Measurements from ENCODE around the gene RTF1. TPM values are rescaled to one million over a fixed set of nuclear protein-coding genes. Genes with fewer than 3 reads are reported as not detected.
A peak's percentile ranks its signal among the peaks of the same experiment; 100 is the strongest.

The RTF1 gene
- total and polyA plus RNA-seq, 2 donors (not counting 3 experiments of a cell fraction or from before 2014, with no cell fraction given), result 19.2 to 40.6 TPM

DNA sequence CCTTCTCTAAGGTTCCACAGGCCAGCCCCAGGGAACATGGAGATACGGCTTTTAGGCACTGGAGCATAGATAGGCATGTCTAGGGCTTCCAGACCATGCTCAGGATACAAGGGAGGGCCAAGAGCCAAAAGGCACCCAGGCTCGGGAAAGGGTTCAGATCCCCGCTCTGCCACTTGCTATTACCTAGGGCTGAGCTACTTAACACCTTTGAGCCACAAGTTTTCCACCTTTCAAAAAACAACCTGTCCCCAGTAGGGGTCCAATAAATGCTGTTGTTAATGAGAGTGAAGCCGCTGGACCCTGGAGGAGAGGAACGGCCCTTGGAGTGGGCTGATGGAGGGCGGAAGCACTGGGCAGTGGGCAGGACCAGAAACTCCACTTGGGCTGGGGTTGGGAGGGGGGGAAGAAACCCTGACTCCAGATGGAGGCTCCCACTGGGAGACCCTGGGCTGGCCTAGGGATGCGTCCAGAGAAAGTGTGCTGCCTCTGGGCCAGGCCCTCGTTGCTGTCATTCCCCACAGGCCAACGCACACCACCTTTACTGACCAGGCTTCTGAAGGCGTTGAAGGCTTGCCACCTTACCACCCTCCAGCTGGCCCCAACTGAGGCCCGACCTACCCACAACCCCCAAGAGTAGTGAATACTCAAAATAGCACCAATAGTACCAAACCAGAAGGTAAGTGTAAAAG lies 68.2 kb downstream of the RTF1 start:
- H3K9ac ChIP-seq (replicated peaks; ENCODE audit: extremely low read depth, insufficient read depth, low read length), result no peak overlapping the region
- H3K4me1 ChIP-seq (ENCODE audit: control insufficient read depth, extremely low read depth, insufficient read depth, low read length), result peaks cover 11% of the 10 kb centered on the region
- dilution Hi-C loops (cut with MboI; ENCODE audit: extremely low pct_ligation_motif_present, low sequenced_read_pairs), result no loop called here
- FAIRE-seq (peak; percentile 48), DNase-seq (ENCODE audit: low read depth, low spot score) (no peak)
- no TSS peak for BruUV-seq (replicated peaks)
- ChIA-PET POLR2A (no interaction called here), CTCF (interaction anchor here (1.1 kb wide), 1 partner anchor 15 kb away, joined by 4 read pairs; no protein-coding TSS in a partner anchor)
- no peak overlapping the region for H3K4me3 ChIP-seq (replicated peaks in 1 of 3; ENCODE audit: insufficient read depth in 1 of 3, low read depth in 1 of 3, low read length in 3 of 3)
- intact Hi-C loops (cut with micrococcal nuclease), result no loop called here
- H3K27me3 ChIP-seq (ENCODE audit: control insufficient read depth in 2 of 2, insufficient read depth in 2 of 2, low read length in 2 of 2), result no peaks in the 10 kb centered on the region
- H3K4me2 ChIP-seq (ENCODE audit: insufficient read depth, low read length), result no peak overlapping the region
- TF ChIP-seq POLR2AphosphoS5 (IDR thresholded peaks at IDR 0.05; ENCODE audit: insufficient read depth, low read depth, low read length) (no peak), MYC (IDR thresholded peaks at IDR 0.05; ENCODE audit: low read depth, low read length) (no peak), GATA2 (IDR thresholded peaks at IDR 0.05; ENCODE audit: insufficient read depth, insufficient read length, low read depth, low read length) (no peak), POLR2A (IDR thresholded peaks at IDR 0.05; ENCODE audit: low read depth, low read length) (no peak), EZH2 (IDR thresholded peaks at IDR 0.05; ENCODE audit: borderline replicate concordance, low read depth, low read length, severe bottlenecking) (no peak), MAX (IDR thresholded peaks at IDR 0.05; ENCODE audit: insufficient read depth, insufficient read length) (no peak), FOS (IDR thresholded peaks at IDR 0.05; ENCODE audit: borderline replicate concordance, insufficient read depth, low read length) (no peak), JUN (IDR thresholded peaks at IDR 0.05; ENCODE audit: borderline replicate concordance, insufficient read depth, insufficient read length, low read depth) (no peak)
- TF ChIP-seq, protein P1, sequence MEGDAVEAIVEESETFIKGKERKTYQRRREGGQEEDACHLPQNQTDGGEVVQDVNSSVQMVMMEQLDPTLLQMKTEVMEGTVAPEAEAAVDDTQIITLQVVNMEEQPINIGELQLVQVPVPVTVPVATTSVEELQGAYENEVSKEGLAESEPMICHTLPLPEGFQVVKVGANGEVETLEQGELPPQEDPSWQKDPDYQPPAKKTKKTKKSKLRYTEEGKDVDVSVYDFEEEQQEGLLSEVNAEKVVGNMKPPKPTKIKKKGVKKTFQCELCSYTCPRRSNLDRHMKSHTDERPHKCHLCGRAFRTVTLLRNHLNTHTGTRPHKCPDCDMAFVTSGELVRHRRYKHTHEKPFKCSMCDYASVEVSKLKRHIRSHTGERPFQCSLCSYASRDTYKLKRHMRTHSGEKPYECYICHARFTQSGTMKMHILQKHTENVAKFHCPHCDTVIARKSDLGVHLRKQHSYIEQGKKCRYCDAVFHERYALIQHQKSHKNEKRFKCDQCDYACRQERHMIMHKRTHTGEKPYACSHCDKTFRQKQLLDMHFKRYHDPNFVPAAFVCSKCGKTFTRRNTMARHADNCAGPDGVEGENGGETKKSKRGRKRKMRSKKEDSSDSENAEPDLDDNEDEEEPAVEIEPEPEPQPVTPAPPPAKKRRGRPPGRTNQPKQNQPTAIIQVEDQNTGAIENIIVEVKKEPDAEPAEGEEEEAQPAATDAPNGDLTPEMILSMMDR (IDR thresholded peaks at IDR 0.05; ENCODE audit: extremely low read depth in 1 of 2, insufficient read depth in 1 of 2, low read depth in 1 of 2, low read length in 2 of 2), result no peak
- H3K36me3 ChIP-seq (ENCODE audit: control insufficient read depth in 2 of 2, extremely low read depth in 1 of 2, insufficient read depth in 2 of 2, low read length in 2 of 2), result peaks cover 3 to 14% of the 10 kb centered on the region in 2 experiments
- no peaks in the 10 kb centered on the region for H3K79me2 ChIP-seq (ENCODE audit: control insufficient read depth, insufficient read depth, low read length)
- H2AFZ ChIP-seq (ENCODE audit: low read depth, low read length), result no peak overlapping the region
- no peaks in the 10 kb centered on the region for H4K20me1 ChIP-seq (replicated peaks; ENCODE audit: control insufficient read depth, extremely low read depth, insufficient read depth, low read length)
- H3K9me1 ChIP-seq (replicated peaks; ENCODE audit: control insufficient read depth, extremely low read depth, insufficient read depth, low read length), result no peaks in the 10 kb centered on the region
- no peak overlapping the region for H3K27ac ChIP-seq (ENCODE audit: insufficient read depth, low read depth, low read length)
- H3K9me3 ChIP-seq (replicated peaks; ENCODE audit: control insufficient read depth, insufficient read depth, low read length), result no peaks in the 10 kb centered on the region

All from endothelial cell of umbilical vein (primary cell).